ENCODE measurements around the gene DIAPH1. TPM values are rescaled to one million over a fixed set of nuclear protein-coding genes. Genes with fewer than 3 reads are reported as not detected.

The DIAPH1 gene
- total RNA-seq, 1 experiment from 2014 or later, result 157 TPM

DNA sequence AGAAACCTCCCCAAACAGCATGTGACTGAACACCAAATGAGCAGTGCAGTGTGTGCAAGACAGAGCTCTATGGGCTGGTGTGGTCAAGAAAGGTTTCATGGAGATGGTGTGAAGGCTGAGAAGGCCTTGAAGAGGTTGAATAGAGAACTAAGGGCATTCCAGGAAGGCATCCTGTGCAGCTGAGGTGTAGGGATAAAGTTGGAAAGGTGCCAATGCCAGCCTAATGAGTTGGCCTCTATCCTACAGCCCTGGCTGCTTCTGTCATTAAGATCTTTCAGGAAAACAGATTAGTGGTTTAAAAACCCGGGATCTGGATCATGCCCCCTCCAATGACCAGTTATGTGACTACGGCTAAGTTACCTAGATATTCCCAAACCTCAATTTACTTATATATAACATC is 13.8 kb upstream of the DIAPH1 start:
- Histone ChIP-seq H3K4me2 (no peak overlapping the region), H3F3A (ENCODE audit: insufficient read depth, low read depth) (no peaks in the 10 kb centered on the region), H3K4me1 (replicated peaks; ENCODE audit: insufficient read depth) (peaks cover 13% of the 10 kb centered on the region), H3K4me3 (no peak overlapping the region), H2AFZ (no peak overlapping the region), H3K27me3 (ENCODE audit: insufficient read depth, low read depth) (no peaks in the 10 kb centered on the region), H4K20me1 (ENCODE audit: insufficient read depth) (peaks cover 22% of the 10 kb centered on the region), H3K79me2 (ENCODE audit: low read depth) (peaks cover 44% of the 10 kb centered on the region), H3K9me3 (ENCODE audit: insufficient read depth, low read depth) (no peaks in the 10 kb centered on the region), H3K36me3 (ENCODE audit: low read depth) (peaks cover 11% of the 10 kb centered on the region; the same call in 1 of the 2 replicates), H3K27ac (no peak overlapping the region), H3K9me2 (ENCODE audit: insufficient read depth) (no peaks in the 10 kb centered on the region)
- no TSS peak for BruUV-seq (replicated peaks)
- intact Hi-C loops (cut with micrococcal nuclease; ENCODE audit: unreplicated experiment), result no loop called here
- TF ChIP-seq EZH2 (IDR thresholded peaks at IDR 0.05; ENCODE audit: low read depth), result no peak
- TF ChIP-seq, protein P1, sequence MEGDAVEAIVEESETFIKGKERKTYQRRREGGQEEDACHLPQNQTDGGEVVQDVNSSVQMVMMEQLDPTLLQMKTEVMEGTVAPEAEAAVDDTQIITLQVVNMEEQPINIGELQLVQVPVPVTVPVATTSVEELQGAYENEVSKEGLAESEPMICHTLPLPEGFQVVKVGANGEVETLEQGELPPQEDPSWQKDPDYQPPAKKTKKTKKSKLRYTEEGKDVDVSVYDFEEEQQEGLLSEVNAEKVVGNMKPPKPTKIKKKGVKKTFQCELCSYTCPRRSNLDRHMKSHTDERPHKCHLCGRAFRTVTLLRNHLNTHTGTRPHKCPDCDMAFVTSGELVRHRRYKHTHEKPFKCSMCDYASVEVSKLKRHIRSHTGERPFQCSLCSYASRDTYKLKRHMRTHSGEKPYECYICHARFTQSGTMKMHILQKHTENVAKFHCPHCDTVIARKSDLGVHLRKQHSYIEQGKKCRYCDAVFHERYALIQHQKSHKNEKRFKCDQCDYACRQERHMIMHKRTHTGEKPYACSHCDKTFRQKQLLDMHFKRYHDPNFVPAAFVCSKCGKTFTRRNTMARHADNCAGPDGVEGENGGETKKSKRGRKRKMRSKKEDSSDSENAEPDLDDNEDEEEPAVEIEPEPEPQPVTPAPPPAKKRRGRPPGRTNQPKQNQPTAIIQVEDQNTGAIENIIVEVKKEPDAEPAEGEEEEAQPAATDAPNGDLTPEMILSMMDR (conservative IDR thresholded peaks at IDR 0.05), result no peak
- DNase-seq, result no peak
- ChIA-PET CTCF (no interaction called here), POLR2A (ENCODE audit: unreplicated experiment) (no interaction called here)

DNA sequence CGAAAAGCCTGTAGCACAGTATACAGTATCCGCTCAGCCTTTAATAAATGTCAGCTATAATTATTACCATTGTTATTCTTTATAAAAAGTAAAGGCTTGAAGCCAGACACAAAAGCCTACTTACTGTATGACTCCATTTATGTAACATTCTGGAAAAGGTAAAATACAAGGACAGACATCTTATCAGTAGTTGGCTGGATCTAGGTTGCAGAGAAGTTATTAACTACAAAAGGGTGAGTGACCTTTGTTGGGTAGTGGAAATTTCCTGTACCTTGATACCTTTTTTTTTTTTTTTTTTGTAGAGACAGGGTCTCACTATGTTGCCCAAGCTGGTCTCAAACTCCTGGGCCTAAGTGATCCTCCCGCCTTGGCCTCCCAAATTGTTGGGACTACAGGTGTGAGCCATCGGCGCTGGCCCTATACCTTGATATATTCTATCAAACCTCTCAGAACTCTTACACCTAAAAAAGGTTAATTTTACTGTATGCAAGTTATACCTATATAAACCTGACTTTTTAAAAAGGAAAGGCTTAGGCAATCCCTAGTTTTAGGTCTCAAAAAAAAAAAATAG is 11.9 kb upstream of the DIAPH1 start:
- H3K79me2 ChIP-seq (ENCODE audit: low read depth), result peaks cover 35% of the 10 kb centered on the region

DNA sequence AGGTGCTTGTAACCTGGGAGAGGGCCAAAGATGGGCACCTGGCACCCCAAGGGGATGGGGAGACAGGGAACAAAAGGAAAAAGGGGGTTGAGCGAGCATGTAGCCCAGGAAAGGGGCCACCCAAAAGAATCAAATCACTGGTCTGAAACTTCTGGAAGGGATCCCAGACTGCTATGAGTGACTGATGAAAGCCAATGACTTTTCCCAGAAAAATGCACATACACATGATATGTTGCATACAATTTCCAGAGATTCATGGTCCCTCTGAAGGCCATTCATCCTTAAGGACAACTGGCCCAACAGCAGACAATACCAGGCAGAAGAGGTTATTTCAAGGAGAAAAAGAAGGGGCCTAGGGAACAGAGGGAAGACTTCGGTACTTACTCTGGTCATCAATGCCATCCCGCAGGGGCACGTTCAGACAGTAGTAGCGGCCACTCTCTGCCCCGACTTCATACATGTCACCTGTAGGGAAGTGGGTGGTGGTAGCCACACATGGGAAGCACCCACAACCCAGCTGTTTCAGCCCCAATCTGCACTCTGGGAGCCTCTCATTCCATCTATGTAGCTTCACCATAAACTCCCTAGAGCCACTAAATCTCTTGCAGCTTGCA is 9.5 kb upstream of the DIAPH1 start:
- no peak overlapping the region for H3K4me3 ChIP-seq
- H3K9me3 ChIP-seq (ENCODE audit: insufficient read depth, low read depth), result no peaks in the 10 kb centered on the region
- H2AFZ ChIP-seq, result no peak overlapping the region
- H3K4me1 ChIP-seq (replicated peaks; ENCODE audit: insufficient read depth), result no peaks in the 10 kb centered on the region
- H3K27me3 ChIP-seq (ENCODE audit: insufficient read depth, low read depth), result no peaks in the 10 kb centered on the region
- peaks cover 21% of the 10 kb centered on the region; the same call in 1 of the 2 replicates for H3K36me3 ChIP-seq (ENCODE audit: low read depth)
- H3K79me2 ChIP-seq (ENCODE audit: low read depth), result peaks cover 12% of the 10 kb centered on the region
- no peaks in the 10 kb centered on the region for H3K9me2 ChIP-seq (ENCODE audit: insufficient read depth)
- no peak overlapping the region for H3K4me2 ChIP-seq
- no peaks in the 10 kb centered on the region for H3F3A ChIP-seq (ENCODE audit: insufficient read depth, low read depth)
- peaks cover 8% of the 10 kb centered on the region; the same call in 1 of the 2 replicates for H4K20me1 ChIP-seq (ENCODE audit: insufficient read depth)
- H3K27ac ChIP-seq, result no peak overlapping the region
- POLR2A ChIA-PET (ENCODE audit: unreplicated experiment), result no interaction called here
- no TSS peak for BruUV-seq (replicated peaks)
- no peak for DNase-seq
- CTCF ChIA-PET, result interaction anchor here (1.1 kb wide), 1 partner anchor 37 kb away, joined by 7 read pairs; no protein-coding TSS in a partner anchor
- intact Hi-C loops (cut with micrococcal nuclease; ENCODE audit: unreplicated experiment), result no loop called here
- TF ChIP-seq, protein P1 (conservative IDR thresholded peaks at IDR 0.05), result no peak
- no peak for TF ChIP-seq EZH2 (IDR thresholded peaks at IDR 0.05; ENCODE audit: low read depth)

More for the DNA sequence above, 11.9 kb upstream of the DIAPH1 start:
- H2AFZ ChIP-seq, result no peak overlapping the region
- no peak overlapping the region for H3K4me3 ChIP-seq
- H3K4me2 ChIP-seq, result no peak overlapping the region
- H3F3A ChIP-seq (ENCODE audit: insufficient read depth, low read depth), result no peaks in the 10 kb centered on the region
- DNase-seq, result no peak
- peaks cover 13% of the 10 kb centered on the region; the same call in 1 of the 2 replicates for H3K36me3 ChIP-seq (ENCODE audit: low read depth)
- intact Hi-C loops (cut with micrococcal nuclease; ENCODE audit: unreplicated experiment), result no loop called here
- ChIA-PET POLR2A (ENCODE audit: unreplicated experiment) (no interaction called here), CTCF (no interaction called here)
- H3K27me3 ChIP-seq (ENCODE audit: insufficient read depth, low read depth), result no peaks in the 10 kb centered on the region
- H4K20me1 ChIP-seq (ENCODE audit: insufficient read depth), result peaks cover 18% of the 10 kb centered on the region
- peaks cover 7% of the 10 kb centered on the region for H3K4me1 ChIP-seq (replicated peaks; ENCODE audit: insufficient read depth)
- H3K9me3 ChIP-seq (ENCODE audit: insufficient read depth, low read depth), result no peaks in the 10 kb centered on the region
- TF ChIP-seq, protein P1 (conservative IDR thresholded peaks at IDR 0.05), result no peak
- TF ChIP-seq EZH2 (IDR thresholded peaks at IDR 0.05; ENCODE audit: low read depth), result no peak
- no TSS peak for BruUV-seq (replicated peaks)
- no peaks in the 10 kb centered on the region for H3K9me2 ChIP-seq (ENCODE audit: insufficient read depth)
- no peak overlapping the region for H3K27ac ChIP-seq

Measured in PC-9 (cell line).